ENCODE measurements around the gene NR2F1. TPM values are rescaled to one million over a fixed set of nuclear protein-coding genes. Genes with fewer than 3 reads are reported as not detected.

Gene NR2F1
- total and polyA plus RNA-seq, 2 experiments from 2014 or later = 7.3 to 19.9 TPM

GRCh38 chr5:93566091-93566490, 16.9 kb upstream of the NR2F1 start:
- DNase-seq (ENCODE audit: low spot score) = no peak
- Histone ChIP-seq H3K27ac (no peak overlapping the region), H4K20me1 (ENCODE audit: insufficient read depth, poor library complexity, severe bottlenecking) (no peaks in the 10 kb centered on the region), H3K79me2 (no peaks in the 10 kb centered on the region), H3K9me2 (replicated peaks; ENCODE audit: insufficient read depth) (no peaks in the 10 kb centered on the region), H3K36me3 (replicated peaks; ENCODE audit: insufficient read depth, low read depth) (no peaks in the 10 kb centered on the region), H3K4me2 (no peak overlapping the region), H3K27me3 (peaks cover 46% of the 10 kb centered on the region), H3K4me1 (ENCODE audit: insufficient read depth) (peaks cover 5% of the 10 kb centered on the region), H3K9me3 (ENCODE audit: low read depth) (no peaks in the 10 kb centered on the region), H2AFZ (no peak overlapping the region), H3K4me3 (no peak overlapping the region)
- TF ChIP-seq EZH2phosphoT487 (IDR thresholded peaks at IDR 0.05; ENCODE audit: low read depth, severe bottlenecking, unreplicated experiment) = no peak
- no peak for TF ChIP-seq EZH2 (IDR thresholded peaks at IDR 0.05; ENCODE audit: borderline replicate concordance)
- no peak for TF ChIP-seq CTCF (IDR thresholded peaks at IDR 0.05; ENCODE audit: poor library complexity)

DNA sequence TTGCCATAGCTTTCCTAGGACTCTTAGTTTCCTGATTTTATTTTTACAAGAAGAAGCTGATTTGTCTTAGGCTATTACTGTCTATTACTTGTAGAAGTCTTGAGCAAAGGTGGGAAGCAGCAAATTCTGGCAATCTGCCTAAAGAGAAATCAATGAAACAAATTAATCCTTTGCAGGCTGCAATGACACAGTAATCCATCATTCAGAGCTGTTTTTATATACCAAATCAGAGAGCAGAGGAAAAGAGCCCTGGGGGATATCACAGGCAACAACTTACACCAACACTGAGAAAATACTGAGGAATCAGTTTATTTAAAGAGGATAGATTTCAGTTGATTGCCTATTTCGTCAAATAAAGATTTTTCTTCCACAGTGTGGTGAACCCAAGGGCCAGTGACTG, 15.6 kb upstream of the NR2F1 start:
- Histone ChIP-seq H3K36me3 (replicated peaks; ENCODE audit: insufficient read depth, low read depth) (no peaks in the 10 kb centered on the region), H3K4me1 (ENCODE audit: insufficient read depth) (peaks cover 13% of the 10 kb centered on the region), H3K4me2 (no peak overlapping the region), H3K9me3 (ENCODE audit: low read depth) (no peaks in the 10 kb centered on the region), H3K27ac (no peak overlapping the region), H4K20me1 (ENCODE audit: insufficient read depth, poor library complexity, severe bottlenecking) (no peaks in the 10 kb centered on the region), H3K27me3 (peaks cover 59% of the 10 kb centered on the region), H3K9me2 (replicated peaks; ENCODE audit: insufficient read depth) (no peaks in the 10 kb centered on the region), H3K4me3 (no peak overlapping the region), H2AFZ (no peak overlapping the region), H3K79me2 (no peaks in the 10 kb centered on the region)
- 71% methylated on average over 1 of the region's 1 CpG for WGBS (ENCODE audit: low lambda C conversion rate, missing lambda C conversion rate)
- TF ChIP-seq EZH2phosphoT487 (IDR thresholded peaks at IDR 0.05; ENCODE audit: low read depth, severe bottlenecking, unreplicated experiment) = no peak
- TF ChIP-seq CTCF (IDR thresholded peaks at IDR 0.05; ENCODE audit: poor library complexity) = no peak
- TF ChIP-seq EZH2 (IDR thresholded peaks at IDR 0.05; ENCODE audit: borderline replicate concordance) = no peak
- no peak for DNase-seq (ENCODE audit: low spot score)

DNA sequence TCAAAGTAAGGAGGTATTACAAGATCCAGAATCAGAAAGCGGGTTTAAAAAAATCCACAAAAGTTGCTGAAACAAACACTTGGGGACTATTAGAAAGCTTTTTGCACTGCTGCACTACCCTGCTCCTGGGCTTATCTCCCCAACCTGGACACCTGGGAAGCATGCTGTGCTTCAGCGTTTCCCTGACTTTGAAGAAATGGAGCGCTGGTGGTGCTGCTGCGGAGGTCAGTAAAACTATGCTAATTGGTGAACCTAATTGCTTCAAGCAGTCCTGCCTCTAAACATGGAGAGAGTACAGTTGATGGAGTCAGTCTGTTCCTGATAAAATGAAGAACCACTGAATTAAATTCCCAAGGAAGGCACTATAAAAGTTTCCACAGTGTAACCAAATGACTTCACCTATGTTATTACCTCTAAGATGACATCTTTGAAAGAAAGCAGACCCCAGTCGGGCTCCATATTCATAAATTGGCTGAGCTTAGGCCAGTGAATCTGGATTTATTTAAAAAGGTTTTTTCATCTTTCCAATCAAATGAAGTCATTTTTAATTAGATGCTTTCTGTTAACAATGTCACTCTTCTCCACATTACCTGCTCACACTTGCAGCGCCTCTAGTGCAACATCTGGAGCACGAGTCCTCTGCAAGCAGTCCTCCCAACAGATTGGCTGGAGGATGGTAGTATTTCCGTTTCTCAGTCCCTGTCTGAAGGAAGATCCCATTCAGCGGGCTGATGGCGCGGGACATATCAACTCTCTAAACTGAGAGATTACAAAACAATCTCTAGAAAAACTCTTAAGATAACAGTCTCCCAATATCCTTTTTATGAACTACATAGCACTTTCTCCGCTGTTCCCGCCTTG, 13.5 kb upstream of the NR2F1 start:
- H3K27me3 ChIP-seq = peaks cover 80% of the 10 kb centered on the region
- H3K9me3 ChIP-seq (ENCODE audit: low read depth) = no peaks in the 10 kb centered on the region
- H3K4me2 ChIP-seq = peak overlapping the region; percentile 81
- no peak overlapping the region for H3K27ac ChIP-seq
- H3K79me2 ChIP-seq = no peaks in the 10 kb centered on the region
- no peak overlapping the region for H3K4me3 ChIP-seq
- no peaks in the 10 kb centered on the region for H4K20me1 ChIP-seq (ENCODE audit: insufficient read depth, poor library complexity, severe bottlenecking)
- H3K9me2 ChIP-seq (replicated peaks; ENCODE audit: insufficient read depth) = no peaks in the 10 kb centered on the region
- no peak for DNase-seq (ENCODE audit: low spot score)
- H3K4me1 ChIP-seq (ENCODE audit: insufficient read depth) = peaks cover 14% of the 10 kb centered on the region
- TF ChIP-seq EZH2phosphoT487 (IDR thresholded peaks at IDR 0.05; ENCODE audit: low read depth, severe bottlenecking, unreplicated experiment) (peak; percentile 13), CTCF (IDR thresholded peaks at IDR 0.05; ENCODE audit: poor library complexity) (no peak)
- WGBS (ENCODE audit: low lambda C conversion rate, missing lambda C conversion rate) = 34% methylated on average over 13 of the region's 13 CpGs
- H3K36me3 ChIP-seq (replicated peaks; ENCODE audit: insufficient read depth, low read depth) = no peaks in the 10 kb centered on the region
- no peak overlapping the region for H2AFZ ChIP-seq
